Testis (tissue), 3 donors: ENCODE data around the gene MAMLD1. TPM values are rescaled to one million over a fixed set of nuclear protein-coding genes. Genes with fewer than 3 reads are reported as not detected.
A peak's percentile ranks its signal among the peaks of the same experiment; 100 is the strongest.

Source experiments
- DNase-seq: peaks from one replicate; pipeline ENCODE4 v3.0.0-alpha.2; 2019
- H3K27ac ChIP-seq, 2 donors: fragments of 200-600 bp; sonication (generic); one replicate each; pipeline ENCODE4 v1.5.1; 2019
- H3K27me3 ChIP-seq: fragments of 200-600 bp; sonication (generic); one replicate; pipeline ENCODE4 v1.5.1; 2019
- H3K36me3 ChIP-seq: fragments of 200-600 bp; sonication (generic); one replicate; pipeline ENCODE4 v1.5.1; 2017; ENCODE audit warnings: low read depth; ENCODE audit errors: missing control alignments
- H3K4me1 ChIP-seq: fragments of 200-600 bp; sonication (generic); one replicate; pipeline ENCODE4 v1.5.1; 2019
- H3K4me3 ChIP-seq, 2 donors: fragments of 200-600 bp; sonication (generic); one replicate each; pipeline ENCODE4 v1.5.1; 2017 to 2019
- H3K9me3 ChIP-seq: fragments of 200-600 bp; sonication (generic); one replicate; pipeline ENCODE4 v1.5.1; 2017
- POLR2A ChIP-seq: fragments of 450-650 bp; IDR thresholded peaks from one replicate; pipeline ENCODE4 v1.6.1; 2017; ENCODE audit warnings: antibody characterized with exemption, mild to moderate bottlenecking, moderate library complexity
- WGBS, 2 donors: methylation state at CpG; one replicate each; pipeline ENCODE4 v1.1.5; 2018; 5-methylcytosine and 5-hydroxymethylcytosine counted together
- intact Hi-C: fragments of 100-400 bp; cut with DNase I; formaldehyde crosslinking; loops from one replicate; pipeline ENCODE4 v1.15.1; 2023; ENCODE audit warnings: low total_unique reads
- polyA plus RNA-seq: library from polyadenylated mRNA; stranded (reverse); fragments of 350-450 nt; fragmentation: Illumina TruSeq; extraction: RNeasy Lipid Tissue Mini Kit (QIAGEN cat#74804); gene quantifications from one replicate; pipeline ENCODE4 v1.2.3, GENCODE V29; 2014; ENCODE audit warnings: low read depth, low replicate concordance; ENCODE audit not compliant: insufficient read depth
- total RNA-seq, 2 donors: library from RNA; depleted of rRNA; stranded (reverse); fragments of >200 nt; gene quantifications; one replicate each; pipeline ENCODE4 v1.2.3, GENCODE V29; 2016
- TF ChIP-seq, protein P1 (sequence below), 3 experiments: fragments of 450-650 bp in 2 of 3; fragments of 200-600 bp in 1 of 3; sonication (generic) in 1 of 3; IDR thresholded peaks; one replicate each; pipeline ENCODE4 v1.5.1; 2016 to 2019; ENCODE audit warnings: antibody characterized with exemption in 3 of 3, mild to moderate bottlenecking in 2 of 3, moderate library complexity in 1 of 3

The MAMLD1 gene
- total and polyA plus RNA-seq, 3 donors from 2014 or later: 31.3 to 91.5 (median 70.6) TPM

DNA sequence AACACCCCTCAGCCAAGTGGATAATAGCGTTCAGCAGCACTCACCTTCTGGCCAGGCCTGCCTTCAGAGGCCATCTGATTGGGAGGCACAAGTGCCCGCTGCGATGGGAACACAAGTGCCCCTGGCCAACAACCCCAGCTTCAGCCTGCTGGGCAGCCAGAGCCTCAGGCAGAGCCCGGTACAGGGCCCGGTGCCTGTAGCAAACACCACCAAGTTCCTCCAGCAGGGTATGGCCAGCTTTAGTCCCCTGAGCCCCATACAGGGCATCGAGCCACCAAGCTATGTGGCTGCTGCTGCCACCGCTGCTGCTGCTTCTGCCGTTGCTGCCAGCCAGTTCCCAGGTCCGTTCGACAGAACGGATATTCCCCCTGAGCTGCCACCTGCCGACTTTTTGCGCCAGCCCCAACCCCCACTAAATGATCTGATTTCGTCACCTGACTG lies 149.4 kb downstream of the MAMLD1 start:
- WGBS, 2 donors: 80 to 100% methylated on average over 1 to 10 of the region's 14 CpGs
- Histone ChIP-seq H3K4me1 (peaks cover 18% of the 10 kb centered on the region), H3K36me3 (no peaks in the 10 kb centered on the region), H3K27me3 (no peaks in the 10 kb centered on the region), H3K9me3 (no peaks in the 10 kb centered on the region), H3K27ac (no peak overlapping the region), H3K4me3 (no peak overlapping the region)
- TF ChIP-seq POLR2A: no peak
- TF ChIP-seq, protein P1, sequence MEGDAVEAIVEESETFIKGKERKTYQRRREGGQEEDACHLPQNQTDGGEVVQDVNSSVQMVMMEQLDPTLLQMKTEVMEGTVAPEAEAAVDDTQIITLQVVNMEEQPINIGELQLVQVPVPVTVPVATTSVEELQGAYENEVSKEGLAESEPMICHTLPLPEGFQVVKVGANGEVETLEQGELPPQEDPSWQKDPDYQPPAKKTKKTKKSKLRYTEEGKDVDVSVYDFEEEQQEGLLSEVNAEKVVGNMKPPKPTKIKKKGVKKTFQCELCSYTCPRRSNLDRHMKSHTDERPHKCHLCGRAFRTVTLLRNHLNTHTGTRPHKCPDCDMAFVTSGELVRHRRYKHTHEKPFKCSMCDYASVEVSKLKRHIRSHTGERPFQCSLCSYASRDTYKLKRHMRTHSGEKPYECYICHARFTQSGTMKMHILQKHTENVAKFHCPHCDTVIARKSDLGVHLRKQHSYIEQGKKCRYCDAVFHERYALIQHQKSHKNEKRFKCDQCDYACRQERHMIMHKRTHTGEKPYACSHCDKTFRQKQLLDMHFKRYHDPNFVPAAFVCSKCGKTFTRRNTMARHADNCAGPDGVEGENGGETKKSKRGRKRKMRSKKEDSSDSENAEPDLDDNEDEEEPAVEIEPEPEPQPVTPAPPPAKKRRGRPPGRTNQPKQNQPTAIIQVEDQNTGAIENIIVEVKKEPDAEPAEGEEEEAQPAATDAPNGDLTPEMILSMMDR (IDR thresholded peaks at IDR 0.05): no peak
- no peak for DNase-seq
- intact Hi-C loops: loop anchor here (10.0 kb wide), 1 partner anchor 148 kb away; the partner anchor contains the start of gene MAMLD1

DNA sequence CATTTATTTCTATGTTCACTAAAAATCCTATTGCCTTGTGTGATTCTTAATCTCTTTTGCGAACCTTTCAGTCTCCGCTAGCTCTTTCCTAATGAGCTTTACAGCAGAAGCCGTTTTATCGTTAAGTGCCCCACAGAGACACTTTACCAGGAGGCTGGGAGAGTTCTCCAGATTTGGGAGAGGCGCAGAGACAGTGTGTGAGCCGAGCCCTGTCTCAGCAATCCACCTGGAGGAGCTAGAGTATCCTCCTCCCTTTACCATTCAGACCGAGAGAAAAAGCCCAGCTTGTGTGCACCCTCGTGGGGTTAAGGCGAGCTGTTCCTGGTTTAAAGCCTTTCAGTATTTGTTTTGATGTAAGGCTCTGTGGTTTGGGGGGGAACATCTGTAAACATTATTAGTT lies 150.4 kb downstream of the MAMLD1 start:
- intact Hi-C loops: loop anchor here (10.0 kb wide), 1 partner anchor 149 kb away; the partner anchor contains the start of gene MAMLD1
- Histone ChIP-seq H3K4me1 (peaks cover 7% of the 10 kb centered on the region), H3K9me3 (no peaks in the 10 kb centered on the region), H3K36me3 (no peaks in the 10 kb centered on the region), H3K4me3 (no peak overlapping the region), H3K27me3 (no peaks in the 10 kb centered on the region), H3K27ac (no peak overlapping the region)
- no peak for DNase-seq
- no peak for TF ChIP-seq POLR2A
- TF ChIP-seq, protein P1 (IDR thresholded peaks at IDR 0.05): no peak
- WGBS, 2 donors: 59 to 85% methylated on average over 4 to 9 of the region's 9 CpGs

DNA sequence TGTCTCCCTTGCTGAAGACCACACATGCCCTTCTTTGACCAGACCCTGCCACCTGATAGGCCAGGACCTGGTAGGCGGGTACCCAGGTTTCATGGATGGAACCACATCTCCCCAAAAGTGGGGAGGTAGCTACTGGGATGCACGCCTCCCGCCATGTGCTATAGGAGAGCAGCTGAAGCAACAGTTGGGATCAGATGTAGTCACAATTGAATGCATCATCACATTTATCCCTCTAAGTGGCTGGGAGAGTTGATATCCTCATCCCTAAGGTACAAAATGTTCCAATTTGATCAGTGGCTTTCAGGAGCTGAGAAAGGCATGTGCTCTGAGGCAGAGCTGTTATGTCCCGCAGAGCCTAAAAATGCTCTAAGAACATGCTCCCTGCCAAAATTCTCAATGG lies 151.3 kb downstream of the MAMLD1 start:
- intact Hi-C loops: loop anchor here (10.0 kb wide), 1 partner anchor 150 kb away; the partner anchor contains the start of gene MAMLD1
- no peak overlapping the region for H3K4me3 ChIP-seq
- DNase-seq: no peak
- TF ChIP-seq, protein P1 (IDR thresholded peaks at IDR 0.05): no peak
- no peak for TF ChIP-seq POLR2A
- no peaks in the 10 kb centered on the region for H3K4me1 ChIP-seq
- H3K36me3 ChIP-seq: no peaks in the 10 kb centered on the region
- no peaks in the 10 kb centered on the region for H3K27me3 ChIP-seq
- 77% methylated on average over 4 of the region's 4 CpGs; no CpG with 5 or more reads in 1 of the 2 donors for WGBS, 2 donors
- no peaks in the 10 kb centered on the region for H3K9me3 ChIP-seq
- H3K27ac ChIP-seq: peak overlapping the region in 1 of 2 donors; percentile 30

DNA sequence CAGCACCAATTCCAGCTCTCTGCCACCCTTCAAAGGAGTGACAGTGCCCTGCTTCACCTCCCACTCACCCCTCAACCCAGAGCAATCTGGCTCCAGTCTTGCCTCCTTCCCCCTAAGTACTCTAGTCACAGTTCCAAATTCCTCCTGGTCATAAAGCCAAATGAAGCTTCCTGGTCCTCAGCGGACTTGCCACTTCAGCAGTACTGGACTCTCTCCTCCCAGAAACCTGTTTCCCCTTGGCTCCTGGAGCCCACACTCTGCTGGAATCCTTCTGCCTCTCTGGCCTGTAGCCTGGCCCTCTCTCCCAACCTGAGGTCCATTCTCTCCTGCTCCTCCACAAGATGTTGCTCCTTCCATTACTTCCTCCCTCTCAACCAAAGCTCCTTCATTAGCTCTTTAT lies 152.7 kb downstream of the MAMLD1 start:
- Histone ChIP-seq H3K27me3 (no peaks in the 10 kb centered on the region), H3K9me3 (no peaks in the 10 kb centered on the region), H3K27ac (peak overlapping the region in 1 of 2 donors; percentile 30), H3K4me3 (no peak overlapping the region), H3K4me1 (no peaks in the 10 kb centered on the region), H3K36me3 (no peaks in the 10 kb centered on the region)
- WGBS, 2 donors: 33 to 44% methylated on average over 1 of the region's 1 CpG
- intact Hi-C loops: loop anchor here (10.0 kb wide), 1 partner anchor 151 kb away; the partner anchor contains the start of gene MAMLD1
- no peak for TF ChIP-seq POLR2A
- TF ChIP-seq, protein P1 (IDR thresholded peaks at IDR 0.05): no peak
- no peak for DNase-seq
